Kidney (tissue), 14 donors: ENCODE measurements around the gene TMEM129. TPM values are rescaled to one million over a fixed set of nuclear protein-coding genes. Genes with fewer than 3 reads are reported as not detected.

Source experiments
- DNase-seq, 5 donors: peaks; one replicate each; pipeline ENCODE4 v3.0.0-alpha.2; 2013 to 2020
- FAIRE-seq: peaks from 2 replicates; lab custom pipeline; 2012; peaks lifted over from hg19 to GRCh38; lab: Jason Lieb, UNC
- H3K27ac ChIP-seq, 2 donors: one replicate each; pipeline ENCODE4 v1.7.0; 2013; ENCODE audit warnings: low read depth in 2 of 2, low read length in 2 of 2, inconsistent platforms in 1 of 2
- H3K27me3 ChIP-seq: one replicate; pipeline ENCODE4 v1.7.1; 2013; ENCODE audit warnings: low read length, inconsistent platforms; ENCODE audit not compliant: control insufficient read depth, insufficient read depth
- H3K36me3 ChIP-seq, 3 donors: one replicate each; pipeline versions ENCODE4 v1.7.0 to v1.7.1; 2013; ENCODE audit warnings: low read length in 3 of 3, control low read depth in 1 of 3, inconsistent platforms in 1 of 3; ENCODE audit not compliant: insufficient read depth in 3 of 3, control insufficient read depth in 2 of 3
- H3K4me1 ChIP-seq, 3 donors: one replicate each; pipeline versions ENCODE4 v1.7.0 to v1.7.1; 2013; ENCODE audit warnings: low read length in 3 of 3, inconsistent platforms in 1 of 3, low read depth in 1 of 3; ENCODE audit not compliant: control insufficient read depth in 2 of 3, insufficient read depth in 2 of 3
- H3K4me3 ChIP-seq, 3 donors: one replicate each; pipeline versions ENCODE4 v1.7.0 to v1.8.1; 2013; ENCODE audit warnings: low read length in 3 of 3, control low read depth in 1 of 3, inconsistent platforms in 1 of 3
- H3K9ac ChIP-seq, 3 donors: one replicate each; pipeline versions ENCODE4 v1.7.0 to v1.7.1; 2013; ENCODE audit warnings: low read length in 3 of 3, control low read depth in 1 of 3, inconsistent platforms in 1 of 3
- H3K9me3 ChIP-seq, 3 donors: one replicate each; pipeline versions ENCODE4 v1.7.0 to v1.7.1; 2013; ENCODE audit warnings: low read length in 3 of 3, control low read depth in 1 of 3, inconsistent platforms in 1 of 3; ENCODE audit not compliant: control insufficient read depth in 2 of 3, insufficient read depth in 1 of 3
- CTCF ChIP-seq: IDR thresholded peaks from 3 replicates; pipeline ENCODE4 v1.5.1; 2012; ENCODE audit warnings: mild to moderate bottlenecking, moderate library complexity, borderline replicate concordance; ENCODE audit not compliant: insufficient read depth; ENCODE audit errors: extremely low read depth
- intact Hi-C: fragments of 100-400 bp; cut with DNase I; formaldehyde crosslinking; loops from one replicate; pipeline ENCODE4 v1.11.1; 2022
- polyA plus RNA-seq: library from polyadenylated mRNA; stranded (reverse); fragments of 350-450 nt; fragmentation: Illumina TruSeq; extraction: RNeasy Lipid Tissue Mini Kit (QIAGEN cat#74804); gene quantifications from one replicate; pipeline ENCODE4 v1.2.3, GENCODE V29; 2014; ENCODE audit warnings: low read depth, low replicate concordance; ENCODE audit not compliant: insufficient read depth
- total RNA-seq: library from RNA; stranded (reverse); fragmentation: NEBNext Ultra II Directional; extraction: Animal tissue kit (Norgen Biotek cat#: 25700); gene quantifications from one replicate; pipeline ENCODE4 v1.2.1, GENCODE V29; 2021
- donor health status: control.
- donor health status: control.
- donor health status: control.
- donor health status: control.
- donor health status: control.
- donor health status: DM: yes; HTN: yes; CAD: no.
- donor health status: Normal renal cell carcinoma (clear cell type).

Gene TMEM129
- total and polyA plus RNA-seq, 2 donors from 2014 or later: 48.2 to 60.0 TPM

- no peak overlapping the region for H3K27ac ChIP-seq
- DNase-seq (no peak), FAIRE-seq (no peak)
- intact Hi-C loops: no loop called here
- no peak for TF ChIP-seq CTCF
- no peaks in the 10 kb centered on the region for H3K9me3 ChIP-seq
- no peaks in the 10 kb centered on the region for H3K36me3 ChIP-seq
- H3K9ac ChIP-seq: no peak overlapping the region
- H3K27me3 ChIP-seq: no peaks in the 10 kb centered on the region
- H3K4me1 ChIP-seq: no peaks in the 10 kb centered on the region
- no peak overlapping the region for H3K4me3 ChIP-seq
These were observed 50.8 kb downstream of the TMEM129 start for GRCh38 chr4:1670279-1670678.

- Histone ChIP-seq H3K27me3 (no peaks in the 10 kb centered on the region), H3K9ac (no peak overlapping the region), H3K4me3 (no peak overlapping the region), H3K36me3 (no peaks in the 10 kb centered on the region), H3K27ac (no peak overlapping the region), H3K4me1 (no peaks in the 10 kb centered on the region), H3K9me3 (no peaks in the 10 kb centered on the region)
- intact Hi-C loops: no loop called here
- TF ChIP-seq CTCF: no peak
- DNase-seq (no peak), FAIRE-seq (no peak)
These were observed 51.3 kb downstream of the TMEM129 start for GRCh38 chr4:1669850-1670249.

GRCh38 chr4:1669270-1669669 is 51.9 kb downstream of the TMEM129 start:
- Histone ChIP-seq H3K27ac (no peak overlapping the region), H3K36me3 (no peaks in the 10 kb centered on the region), H3K27me3 (no peaks in the 10 kb centered on the region), H3K9me3 (no peaks in the 10 kb centered on the region), H3K4me1 (no peaks in the 10 kb centered on the region), H3K4me3 (no peak overlapping the region), H3K9ac (no peak overlapping the region)
- DNase-seq (no peak), FAIRE-seq (no peak)
- no peak for TF ChIP-seq CTCF
- intact Hi-C loops: no loop called here

- no peak for DNase-seq
These were observed 52.7 kb downstream of the TMEM129 start for GRCh38 chr4:1668488-1668840.

More at GRCh38 chr4:1668488-1668840, 52.7 kb downstream of the TMEM129 start:
- H3K27me3 ChIP-seq: no peaks in the 10 kb centered on the region
- no peak overlapping the region for H3K9ac ChIP-seq
- no peak for FAIRE-seq
- intact Hi-C loops: no loop called here
- no peaks in the 10 kb centered on the region for H3K4me1 ChIP-seq
- no peak overlapping the region for H3K4me3 ChIP-seq
- no peak for TF ChIP-seq CTCF
- no peaks in the 10 kb centered on the region for H3K36me3 ChIP-seq
- no peak overlapping the region for H3K27ac ChIP-seq
- H3K9me3 ChIP-seq: no peaks in the 10 kb centered on the region
